NCI-H526 (cell line): Measurements from ENCODE around the gene TMIGD1.

Source experiments
- DNase-seq, 2 experiments: peaks; one replicate each; lab custom pipeline; 2025; lab: John Stamatoyannopoulos, UW

The TMIGD1 gene

DNA sequence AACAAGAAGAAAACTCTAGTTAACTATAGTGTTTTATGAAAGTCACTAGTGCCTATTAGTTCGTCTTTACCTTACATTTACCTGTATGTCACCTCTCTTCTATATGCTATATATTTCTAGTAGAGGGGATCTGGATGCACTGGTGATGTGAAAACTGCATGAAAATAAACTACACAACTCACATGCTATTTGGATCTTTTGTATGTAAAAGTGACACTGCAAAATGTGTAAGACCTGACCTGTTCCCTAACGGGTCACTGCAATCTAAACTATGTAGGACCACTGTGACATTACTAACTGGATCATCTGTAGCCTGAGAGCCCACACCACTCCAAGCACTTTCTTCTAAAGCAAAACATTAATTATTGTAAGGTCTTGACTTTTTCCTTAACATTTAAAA lies 43.8 kb downstream of the TMIGD1 start:
- DNase-seq, result no peak

DNA sequence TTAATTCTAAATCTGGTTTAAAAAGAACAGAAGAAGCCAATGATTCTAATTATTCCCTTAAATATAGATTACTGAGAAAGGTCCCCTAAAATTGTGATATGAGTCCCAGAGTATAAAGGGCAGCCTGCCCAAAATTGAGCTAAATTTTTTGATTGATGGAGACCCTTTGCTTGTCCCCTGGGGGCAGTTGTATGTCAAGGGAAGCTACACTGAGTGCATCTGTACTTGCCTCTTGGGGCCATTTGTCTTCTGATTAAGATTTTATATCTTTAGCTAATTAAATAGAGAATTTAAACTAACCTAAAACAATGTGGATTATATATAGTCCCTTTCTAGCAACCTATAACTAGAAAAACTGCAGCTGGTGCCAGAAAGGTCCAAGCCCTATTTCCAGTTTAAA lies 54.7 kb downstream of the TMIGD1 start:
- no peak for DNase-seq

DNA sequence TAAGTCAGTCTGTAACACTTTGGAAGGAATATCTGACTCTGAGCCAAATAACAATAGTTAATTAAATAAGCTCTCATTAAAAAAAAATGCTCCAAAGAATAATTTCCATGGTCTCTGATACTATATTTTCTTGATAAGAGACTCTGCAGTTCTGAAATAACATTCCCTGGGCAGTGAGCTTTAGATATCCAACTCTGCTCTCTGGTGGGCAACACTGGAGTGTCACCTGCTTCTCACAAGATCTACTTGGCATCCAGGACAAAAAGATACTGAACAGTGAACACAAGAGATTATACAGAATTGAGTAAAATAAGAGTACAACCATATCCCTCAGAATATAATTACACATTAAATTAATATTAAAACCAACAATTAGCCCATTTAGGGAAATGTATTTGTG lies 55.8 kb downstream of the TMIGD1 start:
- peak; percentile 43 to 62 for DNase-seq

DNA sequence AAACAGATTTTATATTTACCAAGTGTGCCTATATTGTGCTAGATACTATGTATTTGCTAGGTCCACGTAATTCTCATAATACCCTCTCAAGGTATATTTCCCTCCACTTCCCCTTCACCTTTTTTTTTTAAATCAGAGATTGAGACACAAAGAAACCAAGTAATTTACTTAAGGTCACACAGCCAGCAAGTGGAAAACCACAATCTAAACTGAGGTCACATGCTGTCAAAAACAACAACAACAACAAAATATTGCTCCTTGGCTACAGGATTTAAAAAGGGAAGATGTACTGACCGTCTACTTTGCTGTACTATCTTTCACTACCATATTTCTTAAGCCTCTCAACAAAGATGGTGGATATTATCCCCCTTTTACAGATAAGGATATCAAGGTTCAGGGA lies 57.9 kb downstream of the TMIGD1 start:
- DNase-seq, result no peak

DNA sequence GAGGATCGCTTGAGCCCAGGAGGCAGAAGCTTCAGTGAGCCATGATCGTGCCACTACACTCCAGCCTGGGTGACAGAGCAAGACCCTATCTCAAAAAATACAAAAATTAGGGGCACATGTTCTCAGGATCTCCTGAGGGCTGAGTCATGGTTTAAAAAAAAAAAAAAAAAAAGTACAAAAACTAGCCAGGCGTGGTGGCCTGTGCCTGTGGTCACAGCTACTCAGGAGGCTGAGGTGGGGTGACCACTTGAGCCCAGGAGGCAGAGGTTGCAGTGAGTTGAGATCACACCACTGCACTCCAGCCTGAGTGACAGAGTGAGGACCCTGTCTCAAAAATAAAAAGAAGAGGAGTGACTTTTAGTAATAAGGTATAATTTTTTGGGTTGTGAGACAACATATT lies 59.0 kb downstream of the TMIGD1 start:
- DNase-seq, result no peak

DNA sequence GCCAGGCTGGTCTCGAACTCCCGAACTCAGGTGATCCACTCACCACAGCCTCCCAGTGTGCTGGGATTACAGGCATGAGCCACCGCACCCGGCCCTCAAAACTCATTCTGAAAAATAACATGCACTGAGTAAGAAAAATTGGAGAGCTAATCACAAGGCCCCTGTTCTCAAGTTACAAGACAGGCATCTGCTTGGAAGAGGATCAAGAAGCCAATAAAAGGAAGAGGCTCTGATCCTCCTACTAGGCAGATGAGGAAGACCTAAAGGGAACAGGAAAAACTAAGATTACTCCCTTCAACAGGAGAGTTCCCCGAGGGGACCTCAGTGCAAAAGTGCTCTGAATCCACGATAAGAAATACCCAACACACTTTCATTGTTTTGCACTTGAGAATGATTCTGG lies 60.5 kb downstream of the TMIGD1 start:
- no peak for DNase-seq

DNA sequence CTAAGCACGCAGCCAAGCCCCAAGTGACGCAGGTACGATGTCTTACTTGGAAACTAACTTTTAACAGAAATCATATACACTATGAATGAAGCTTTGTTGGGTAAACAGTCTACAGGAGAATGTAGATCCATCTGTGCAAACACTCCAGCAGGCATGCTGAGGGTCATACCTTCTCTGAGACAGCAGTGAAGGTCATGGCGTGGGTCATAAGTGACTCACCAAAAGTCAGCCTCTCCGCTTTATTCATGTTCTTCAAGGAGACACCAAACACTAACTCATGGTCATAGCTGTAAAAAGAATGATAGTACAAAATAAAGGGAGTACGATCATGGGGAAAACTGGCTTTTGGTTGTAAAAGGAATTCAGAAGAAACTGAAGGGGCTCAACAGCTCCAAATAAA lies 62.8 kb downstream of the TMIGD1 start:
- no peak for DNase-seq

DNA sequence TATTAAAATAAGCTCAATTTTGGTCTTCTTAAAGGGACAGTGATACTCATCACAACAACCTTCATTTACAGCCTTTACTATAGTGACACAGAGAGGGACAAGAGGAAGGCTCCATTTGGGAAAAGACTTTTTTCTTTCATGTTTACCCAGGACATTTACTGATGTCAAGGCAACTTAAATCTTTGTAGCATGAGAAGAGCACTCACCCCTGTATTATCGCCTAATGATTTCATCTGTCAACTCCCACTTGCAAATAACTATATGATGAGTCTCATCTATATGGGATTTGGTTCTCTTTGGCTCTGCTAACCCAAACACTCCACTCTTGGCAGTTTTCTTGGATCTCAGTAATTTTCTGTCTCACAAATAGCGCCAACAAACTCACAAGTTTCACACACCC lies 66.2 kb downstream of the TMIGD1 start:
- DNase-seq, result no peak
